Osteocyte (in vitro differentiated cells): ENCODE data around the gene TPRX1. TPM values are rescaled to one million over a fixed set of nuclear protein-coding genes. Genes with fewer than 3 reads are reported as not detected.
"Not testable (repeated sequence)": the region's sequence is repeated elsewhere in the genome, so short reads cannot be mapped to it uniquely, and the experiment has no call there.

Experiments used
- DNase-seq: peaks from one replicate; pipeline ENCODE4 v3.0.0; 2021; ENCODE audit warnings: mixed read lengths; ENCODE audit not compliant: unreplicated experiment; ENCODE audit errors: extremely low spot score
- H3K27ac Mint-ChIP-seq: one replicate; pipeline ENCODE4 v1.8.0; 2021; ENCODE audit warnings: mild to moderate bottlenecking, mixed read lengths; ENCODE audit not compliant: unreplicated experiment
- H3K27me3 Mint-ChIP-seq: one replicate; pipeline ENCODE4 v1.8.0; 2021; ENCODE audit warnings: mixed read lengths; ENCODE audit not compliant: unreplicated experiment
- H3K36me3 Mint-ChIP-seq: one replicate; pipeline ENCODE4 v1.8.0; 2021; ENCODE audit warnings: mixed read lengths; ENCODE audit not compliant: unreplicated experiment
- H3K4me1 Mint-ChIP-seq: one replicate; pipeline ENCODE4 v1.8.0; 2021; ENCODE audit warnings: mixed read lengths; ENCODE audit not compliant: unreplicated experiment
- H3K4me3 Mint-ChIP-seq: one replicate; pipeline ENCODE4 v1.8.0; 2021; ENCODE audit warnings: mild to moderate bottlenecking, moderate library complexity, mixed read lengths; ENCODE audit not compliant: unreplicated experiment
- H3K9me3 Mint-ChIP-seq: one replicate; pipeline ENCODE4 v1.8.0; 2021; ENCODE audit warnings: mixed read lengths; ENCODE audit not compliant: unreplicated experiment
- CTCF ChIP-seq: fragments of 200-600 bp; sonication (generic); IDR thresholded peaks from 2 replicates; pipeline ENCODE4 v1.5.0; 2021; ENCODE audit warnings: antibody characterized with exemption, mild to moderate bottlenecking, moderate library complexity
- total RNA-seq: library from RNA; stranded (reverse); gene quantifications from 2 replicates; pipeline ENCODE4 v1.2.1, GENCODE V29; 2021

Gene TPRX1
- total RNA-seq, 1 donor from 2014 or later, result not detected

DNA sequence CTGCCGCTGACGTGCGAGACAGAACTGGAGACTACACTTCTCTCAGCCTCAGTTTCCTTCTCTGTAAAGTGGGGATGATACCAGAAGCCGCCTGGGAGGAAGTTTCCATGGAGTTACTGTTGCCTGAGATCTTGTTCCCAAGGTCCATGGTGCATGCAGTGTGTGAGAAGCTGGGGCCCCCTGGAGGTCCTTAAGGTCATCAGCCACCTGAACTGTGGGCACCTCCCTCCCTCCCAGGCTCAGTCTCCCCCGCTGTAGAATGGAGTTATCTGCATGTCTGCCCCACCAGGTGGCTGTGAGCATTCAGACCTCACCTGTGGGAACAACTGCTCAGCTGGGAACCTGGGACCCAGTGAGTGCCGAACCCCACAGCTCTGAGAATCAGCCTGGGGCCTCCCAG, 20.0 kb upstream of the TPRX1 start:
- H3K4me3 Mint-ChIP-seq, result no peak overlapping the region
- no peak for TF ChIP-seq CTCF
- peaks cover 9% of the 10 kb centered on the region for H3K9me3 Mint-ChIP-seq
- H3K27me3 Mint-ChIP-seq, result peaks cover 32% of the 10 kb centered on the region
- peaks cover 3% of the 10 kb centered on the region for H3K4me1 Mint-ChIP-seq
- H3K36me3 Mint-ChIP-seq, result no peaks in the 10 kb centered on the region
- no peak overlapping the region for H3K27ac Mint-ChIP-seq
- no peak for DNase-seq

DNA sequence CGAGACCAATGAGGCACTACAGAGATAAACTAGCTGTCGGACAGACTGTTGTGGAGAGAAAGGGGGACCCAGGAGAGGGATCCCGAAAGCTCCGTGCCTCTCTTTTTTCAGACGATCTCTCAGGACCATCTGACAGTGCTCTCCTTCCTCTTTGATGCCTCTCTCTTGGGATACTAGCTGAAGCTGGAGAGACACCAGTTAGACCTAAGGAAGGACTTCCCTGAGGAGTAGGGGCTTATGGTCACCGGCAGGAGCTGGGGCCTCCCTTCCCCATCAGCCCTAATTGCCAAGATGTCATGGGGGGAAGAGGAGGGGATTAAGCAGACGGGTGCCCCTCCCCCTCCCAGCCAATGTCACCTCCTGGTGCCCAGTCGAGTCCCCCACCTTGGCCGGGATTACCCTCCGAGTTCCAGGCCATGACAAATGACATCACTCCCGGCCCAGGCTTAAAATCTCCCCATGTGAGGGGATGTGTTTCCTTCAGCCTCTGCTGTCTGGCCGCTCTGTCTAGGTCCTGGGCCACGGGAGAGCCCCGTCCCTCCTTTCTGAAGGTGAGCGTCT, 17.2 kb upstream of the TPRX1 start, which contains the start of gene CRX:
CRX (plus strand) TSS at position 478 of the 561 bp plus-strand sequence. CDS start 12,507 bp downstream, outside the sequence.
- DNase-seq, result no peak
- Mint-ChIP-seq H3K9me3 (peaks cover 2% of the 10 kb centered on the region), H3K4me1 (peaks cover 3% of the 10 kb centered on the region), H3K27me3 (peaks cover 31% of the 10 kb centered on the region), H3K4me3 (no peak within 1 kb of the TSS), H3K36me3 (no peaks in the 10 kb centered on the region), H3K27ac (no peak within 1 kb of the TSS)
- TF ChIP-seq CTCF, result no peak

- H3K27ac Mint-ChIP-seq, result no peak overlapping the region
- no peak overlapping the region for H3K4me3 Mint-ChIP-seq
- no peaks in the 10 kb centered on the region for H3K9me3 Mint-ChIP-seq
Measured at GRCh38 chr19:47820410-47820809, 16.1 kb upstream of the TPRX1 start.

GRCh38 chr19:47819858-47820257, 15.5 kb upstream of the TPRX1 start:
- H3K4me3 Mint-ChIP-seq, result no peak overlapping the region
- TF ChIP-seq CTCF, result no peak
- no peak overlapping the region for H3K27ac Mint-ChIP-seq

More at GRCh38 chr19:47820410-47820809, 16.1 kb upstream of the TPRX1 start:
- Mint-ChIP-seq H3K36me3 (no peaks in the 10 kb centered on the region), H3K4me1 (peaks cover 3% of the 10 kb centered on the region), H3K27me3 (peaks cover 31% of the 10 kb centered on the region)
- DNase-seq, result no peak
- TF ChIP-seq CTCF, result no peak

GRCh38 chr19:47818221-47818620, 13.9 kb upstream of the TPRX1 start:
- not testable (repeated sequence) for H3K36me3 Mint-ChIP-seq, H3K4me1 Mint-ChIP-seq, H3K4me3 Mint-ChIP-seq, H3K27ac Mint-ChIP-seq, DNase-seq, H3K9me3 Mint-ChIP-seq
- H3K27me3 Mint-ChIP-seq, result peaks cover 31% of the 10 kb centered on the region

More at GRCh38 chr19:47819858-47820257, 15.5 kb upstream of the TPRX1 start:
- no peaks in the 10 kb centered on the region for H3K36me3 Mint-ChIP-seq
- H3K4me1 Mint-ChIP-seq, result peaks cover 3% of the 10 kb centered on the region
- H3K9me3 Mint-ChIP-seq, result no peaks in the 10 kb centered on the region
- H3K27me3 Mint-ChIP-seq, result peaks cover 31% of the 10 kb centered on the region
- no peak for DNase-seq

DNA sequence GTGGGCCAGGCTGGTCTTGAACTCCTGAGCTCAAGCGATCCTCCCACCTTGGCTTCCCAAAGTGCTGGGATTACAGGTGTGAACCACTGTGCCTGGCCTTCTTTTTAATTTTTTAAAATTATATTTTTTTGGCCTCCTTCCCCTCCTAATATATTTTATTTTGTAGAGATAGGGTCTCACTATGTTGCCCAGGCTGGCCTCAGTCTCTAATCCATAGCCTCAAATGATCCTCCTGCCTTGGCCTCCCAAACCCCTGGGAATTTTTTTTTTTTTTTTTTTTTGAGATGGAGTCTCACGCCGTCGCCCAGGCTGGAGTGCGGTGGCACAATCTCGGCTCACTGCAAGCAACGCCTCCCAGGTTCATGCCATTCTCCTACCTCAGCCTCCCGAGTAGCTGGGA, 11.9 kb upstream of the TPRX1 start:
- not testable (repeated sequence) for H3K4me3 Mint-ChIP-seq, H3K27ac Mint-ChIP-seq, H3K36me3 Mint-ChIP-seq, H3K4me1 Mint-ChIP-seq, DNase-seq, H3K9me3 Mint-ChIP-seq
- H3K27me3 Mint-ChIP-seq, result peaks cover 22% of the 10 kb centered on the region
